CD4-positive, alpha-beta T cell (primary cell): ENCODE results near the gene SERPINB12. TPM values are rescaled to one million over a fixed set of nuclear protein-coding genes. Genes with fewer than 3 reads are reported as not detected.
A peak's percentile ranks its signal among the peaks of the same experiment; 100 is the strongest.

ENCODE experiments used
- ATAC-seq: fragments of 200-7000 bp; cut with Tn5 transposase; one replicate; pipeline ENCODE4 v1.10.0; 2022; ENCODE audit warnings: mild to moderate bottlenecking; ENCODE audit not compliant: poor library complexity
- CTCF ChIA-PET: fragments of 350-600 bp; sonication (Branson Sonifier 250); formaldehyde crosslinking; loops from one replicate; lab custom pipeline; 2021; ENCODE audit warnings: antibody characterized with exemption, inconsistent platforms; lab: Charles Lee
- POLR2A ChIA-PET: fragments of 350-600 bp; sonication (Branson Sonifier 250); formaldehyde crosslinking; loops from one replicate; lab custom pipeline; 2021; ENCODE audit warnings: antibody characterized with exemption, inconsistent platforms; lab: Charles Lee
- DNase-seq, 14 experiments: peaks; one replicate each; pipeline ENCODE4 v3.0.0-alpha.2; 2013 to 2020; ENCODE audit warnings: mixed read lengths in 2 of 14
- H3K27ac ChIP-seq, 2 donors: one replicate each; pipeline versions ENCODE4 v1.5.1 to v1.7.0; 2013; ENCODE audit warnings: low read length in 2 of 2, low read depth in 1 of 2, mild to moderate bottlenecking in 1 of 2
- H3K27me3 ChIP-seq, 2 experiments: 1 replicate in 1 of 2; 2 replicates in 1 of 2; pipeline versions ENCODE4 v1.6.1 to v1.7.0; 2013; ENCODE audit warnings: low read length in 2 of 2, control low read depth in 1 of 2, mild to moderate bottlenecking in 1 of 2, moderate library complexity in 1 of 2; ENCODE audit not compliant: insufficient read depth in 2 of 2, control insufficient read depth in 1 of 2
- H3K36me3 ChIP-seq: one replicate; pipeline ENCODE4 v1.6.1; 2013; ENCODE audit warnings: low read length, control low read depth; ENCODE audit not compliant: insufficient read depth
- H3K4me1 ChIP-seq: one replicate; pipeline ENCODE4 v1.6.1; 2013; ENCODE audit warnings: low read length, control low read depth; ENCODE audit not compliant: insufficient read depth
- H3K4me3 ChIP-seq: one replicate; pipeline ENCODE4 v1.5.1; 2013; ENCODE audit warnings: mild to moderate bottlenecking, low read length, moderate library complexity
- H3K9me3 ChIP-seq, 2 experiments: 1 replicate in 1 of 2; 2 replicates in 1 of 2; pipeline versions ENCODE4 v1.6.1 to v1.7.0; 2013; ENCODE audit warnings: low read length in 2 of 2, mild to moderate bottlenecking in 2 of 2, control low read depth in 1 of 2, moderate library complexity in 1 of 2; ENCODE audit not compliant: control insufficient read depth in 1 of 2, insufficient read depth in 1 of 2
- H3K27ac Mint-ChIP-seq: one replicate; pipeline ENCODE4 v1.8.0; 2020; ENCODE audit warnings: mixed read lengths
- H3K27me3 Mint-ChIP-seq: one replicate; pipeline ENCODE4 v1.8.0; 2021; ENCODE audit warnings: mixed read lengths
- H3K36me3 Mint-ChIP-seq: one replicate; pipeline ENCODE4 v1.8.0; 2021; ENCODE audit warnings: low read depth, mixed read lengths
- H3K4me1 Mint-ChIP-seq: one replicate; pipeline ENCODE4 v1.8.0; 2021; ENCODE audit warnings: low read depth, mixed read lengths
- H3K4me3 Mint-ChIP-seq: one replicate; pipeline ENCODE4 v1.8.0; 2020; ENCODE audit warnings: mild to moderate bottlenecking, mixed read lengths
- H3K9me3 Mint-ChIP-seq: one replicate; pipeline ENCODE4 v1.8.0; 2020; ENCODE audit warnings: mixed read lengths
- CTCF ChIP-seq: fragments of 200-600 bp; IDR thresholded peaks from one replicate; pipeline ENCODE4 v1.8.0; 2022; ENCODE audit warnings: antibody characterized with exemption, mild to moderate bottlenecking
- intact Hi-C, 2 experiments: fragments of 100-400 bp; cut with DNase I in 1 of 2; cut with micrococcal nuclease in 1 of 2; formaldehyde crosslinking; loops; one replicate each; pipeline versions ENCODE4 v1.15.1 to v1.9.0; 2023 to 2025; cut with DNase I, micrococcal nuclease
- total RNA-seq, 174 experiments: library from RNA in 2 of 174; stranded (reverse) in 2 of 174; gene quantifications; one replicate each; pipeline ENCODE4 v1.2.3 and lab custom pipeline; 2021 to 2026

Gene SERPINB12
- total RNA-seq, 2 experiments from 2014 or later: not detected

GRCh38 chr18:63515801-63516200, 26.4 kb upstream of the SERPINB12 start:
- TF ChIP-seq CTCF: no peak
- DNase-seq (no peak), ATAC-seq (no peak)
- Histone ChIP-seq H3K9me3 (no peaks in the 10 kb centered on the region), H3K36me3 (no peaks in the 10 kb centered on the region), H3K27ac (no peak overlapping the region), H3K27me3 (peaks cover 1 to 5% of the 10 kb centered on the region in 2 experiments), H3K4me1 (no peaks in the 10 kb centered on the region), H3K4me3 (no peak overlapping the region)
- H3K27me3 Mint-ChIP-seq: peaks cover 35% of the 10 kb centered on the region
- intact Hi-C loops: no loop called here
- no peaks in the 10 kb centered on the region for H3K36me3 Mint-ChIP-seq
- H3K27ac Mint-ChIP-seq: no peak overlapping the region
- peaks cover 5% of the 10 kb centered on the region for H3K4me1 Mint-ChIP-seq
- no peak overlapping the region for H3K4me3 Mint-ChIP-seq
- H3K9me3 Mint-ChIP-seq: no peaks in the 10 kb centered on the region
- ChIA-PET POLR2A (no interaction called here), CTCF (no interaction called here)

- Mint-ChIP-seq H3K27ac (no peak overlapping the region), H3K4me1 (peaks cover 5% of the 10 kb centered on the region), H3K4me3 (no peak overlapping the region), H3K36me3 (no peaks in the 10 kb centered on the region), H3K27me3 (peaks cover 24% of the 10 kb centered on the region), H3K9me3 (no peaks in the 10 kb centered on the region)
- no peaks in the 10 kb centered on the region for H3K9me3 ChIP-seq
- peak; percentile 66 for ATAC-seq
- DNase-seq: peak in 12 of 14 experiments; percentile 2 to 81 (median 34)
- intact Hi-C loops: loop anchor here (1.0 kb wide), 1 partner anchor 461 kb away; no protein-coding TSS in a partner anchor
- no peaks in the 10 kb centered on the region for H3K4me1 ChIP-seq
- H3K27me3 ChIP-seq: no peaks in the 10 kb centered on the region
- H3K27ac ChIP-seq: no peak overlapping the region
- ChIA-PET CTCF (interaction anchor here (0.6 to 1.7 kb wide), 5 partner anchors 8 to 22 kb away, joined by 3 to 6 read pairs (median 4); no protein-coding TSS in a partner anchor), POLR2A (no interaction called here)
- no peak overlapping the region for H3K4me3 ChIP-seq
- peak; percentile 83 for TF ChIP-seq CTCF
- no peaks in the 10 kb centered on the region for H3K36me3 ChIP-seq
Measured at GRCh38 chr18:63518178-63519012, 23.8 kb upstream of the SERPINB12 start.

GRCh38 chr18:63520053-63520685, 22.0 kb upstream of the SERPINB12 start:
- H3K4me1 Mint-ChIP-seq: peaks cover 5% of the 10 kb centered on the region
- H3K27me3 Mint-ChIP-seq: peaks cover 16% of the 10 kb centered on the region
- POLR2A ChIA-PET: no interaction called here
- Histone ChIP-seq H3K4me1 (no peaks in the 10 kb centered on the region), H3K27ac (no peak overlapping the region), H3K4me3 (no peak overlapping the region), H3K9me3 (no peaks in the 10 kb centered on the region), H3K27me3 (no peaks in the 10 kb centered on the region), H3K36me3 (no peaks in the 10 kb centered on the region)
- H3K4me3 Mint-ChIP-seq: no peak overlapping the region
- ATAC-seq (no peak), DNase-seq (no peak)
- no peaks in the 10 kb centered on the region for H3K36me3 Mint-ChIP-seq
- intact Hi-C loops: no loop called here
- CTCF ChIA-PET: no interaction called here
- H3K27ac Mint-ChIP-seq: no peak overlapping the region
- no peaks in the 10 kb centered on the region for H3K9me3 Mint-ChIP-seq
- TF ChIP-seq CTCF: no peak
